Gastrocnemius medialis (tissue), 4 donors: ENCODE measurements around the gene UPK3BL2. TPM values are rescaled to one million over a fixed set of nuclear protein-coding genes. Genes with fewer than 3 reads are reported as not detected.
"Not testable (repeated sequence)": the region's sequence is repeated elsewhere in the genome, so short reads cannot be mapped to it uniquely, and the experiment has no call there.

Source experiments
- ATAC-seq, 2 donors: fragments of 150-250 bp; one replicate each; pipeline ENCODE4 v1.9.1; 2016
- DNase-seq, 2 donors: peaks; one replicate each; pipeline ENCODE4 v3.0.0-alpha.2; 2019
- H3K27ac ChIP-seq, 4 donors: fragments of 200-600 bp; sonication (generic); 1 replicate in 1 of 4; 2 replicates in 3 of 4; pipeline ENCODE4 v1.5.1; 2016 to 2018; ENCODE audit warnings: mild to moderate bottlenecking in 2 of 4, moderate library complexity in 1 of 4
- H3K27me3 ChIP-seq, 3 donors: fragments of 200-600 bp; sonication (generic) in 2 of 3; 1 replicate in 1 of 3; 2 replicates in 2 of 3; pipeline versions ENCODE4 v1.5.1 to v1.6.0; 2016 to 2019; ENCODE audit warnings: mild to moderate bottlenecking in 1 of 3, moderate library complexity in 1 of 3
- H3K36me3 ChIP-seq, 2 donors: fragments of 200-600 bp; sonication (generic) in 1 of 2; one replicate each; pipeline ENCODE4 v1.5.1; 2017 to 2018
- H3K4me1 ChIP-seq, 2 donors: fragments of 200-600 bp; sonication (generic) in 1 of 2; one replicate each; pipeline ENCODE4 v1.5.1; 2016 to 2017; ENCODE audit warnings: mild to moderate bottlenecking in 2 of 2
- H3K4me3 ChIP-seq, 4 donors: fragments of 200-600 bp; sonication (generic) in 3 of 4; 1 replicate in 1 of 4; 2 replicates in 3 of 4; pipeline ENCODE4 v1.5.1; 2016 to 2019; ENCODE audit warnings: mild to moderate bottlenecking in 2 of 4
- H3K9me3 ChIP-seq, 3 donors: fragments of 200-600 bp; sonication (generic) in 2 of 3; 1 replicate in 1 of 3; 2 replicates in 2 of 3; pipeline ENCODE4 v1.5.1; 2016 to 2019
- in situ Hi-C, 4 donors: fragments of 200-750 bp; cut with MboI; loops; one replicate each; pipeline versions ENCODE4 v1.15.0 to v1.8.0; 2017; ENCODE audit warnings: low sequenced_read_pairs in 4 of 4
- intact Hi-C: fragments of 100-400 bp; cut with DNase I; formaldehyde crosslinking; loops from one replicate; pipeline ENCODE4 v1.15.1; 2023; ENCODE audit warnings: low total_unique reads
- total RNA-seq, 4 donors: library from RNA; depleted of rRNA; stranded (reverse); fragments of >200 nt; gene quantifications; one replicate each; pipeline versions ENCODE4 v1.1.0 to v1.2.3, GENCODE V29; 2016

UPK3BL2 gene
- total RNA-seq, 4 donors from 2014 or later: 1.6 to 3.0 TPM; not detected in 2

DNA sequence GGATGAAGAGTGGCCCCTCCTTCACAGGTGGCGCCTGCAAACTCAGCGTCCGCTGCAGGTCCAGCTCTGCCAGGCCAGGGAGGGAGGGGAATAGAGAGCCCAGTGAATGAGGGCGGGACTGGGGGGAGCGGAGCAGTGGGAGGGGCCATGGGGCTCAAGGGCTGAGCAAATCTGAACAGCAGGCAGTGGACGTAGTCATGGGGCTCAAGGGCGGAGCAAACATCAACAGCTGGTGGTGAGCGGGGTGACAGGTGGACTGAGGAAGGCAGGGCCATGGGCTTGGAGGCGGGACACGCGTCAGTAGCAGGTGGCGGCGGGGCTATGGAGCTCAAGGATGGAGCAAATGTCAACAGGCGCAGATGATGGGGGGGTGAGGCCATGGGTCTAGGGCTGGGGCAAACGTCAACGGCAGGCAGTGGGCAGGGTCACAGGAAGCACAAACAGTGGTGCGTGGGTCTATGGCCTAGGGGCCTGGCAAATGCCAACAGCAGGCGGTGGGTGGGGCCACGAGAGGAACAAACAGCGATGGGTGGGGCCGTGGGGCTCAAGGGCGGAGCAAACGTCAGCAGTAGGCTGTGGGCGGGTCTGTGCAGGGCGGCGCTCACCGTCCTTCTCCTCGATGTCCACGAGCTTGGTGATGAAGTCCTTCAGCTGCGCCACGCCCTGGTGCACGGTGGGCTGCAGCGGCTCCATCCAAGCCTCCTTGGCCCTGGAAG is 50.1 kb downstream of the UPK3BL2 start:
- ATAC-seq: peak; percentile 84 to 88
- in situ Hi-C loops, DNase-seq, H3K4me3 ChIP-seq, H3K9me3 ChIP-seq, H3K36me3 ChIP-seq, H3K27me3 ChIP-seq, H3K4me1 ChIP-seq, intact Hi-C loops: not testable (repeated sequence)
- H3K27ac ChIP-seq: peak overlapping the region in 1 of 4 donors; percentile 61

DNA sequence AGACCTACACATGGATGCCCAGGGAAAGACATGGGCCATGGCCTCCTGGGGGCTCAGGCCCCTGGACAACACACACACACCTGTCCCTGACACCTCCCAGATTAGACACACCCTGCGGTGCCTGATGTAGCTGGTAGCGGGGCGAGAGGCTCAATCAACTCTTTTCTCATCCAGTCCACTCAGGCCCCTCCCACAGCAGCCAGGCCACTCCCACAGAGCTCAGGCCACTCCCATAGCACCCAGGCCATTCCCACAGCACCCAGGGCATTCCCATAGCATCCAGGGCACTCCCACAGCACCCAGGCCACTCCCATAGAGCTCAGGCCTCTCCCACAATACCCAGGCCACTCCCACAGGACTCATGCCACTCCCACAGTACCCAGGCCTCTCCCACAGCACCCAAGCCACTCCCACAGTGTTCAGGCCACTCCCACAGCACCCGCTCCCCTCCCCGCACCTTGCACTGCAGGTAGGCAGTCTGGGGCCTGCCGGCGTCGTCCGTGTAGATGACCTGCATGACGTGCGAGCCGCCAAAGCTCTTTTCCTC is 52.9 kb downstream of the UPK3BL2 start:
- intact Hi-C loops, H3K9me3 ChIP-seq: not testable (repeated sequence)

More for the DNA sequence above, 52.9 kb downstream of the UPK3BL2 start:
- H3K27ac ChIP-seq, H3K4me1 ChIP-seq, H3K27me3 ChIP-seq, H3K4me3 ChIP-seq, in situ Hi-C loops, H3K36me3 ChIP-seq: not testable (repeated sequence)
- peak; percentile 48 to 57 for ATAC-seq
- peak; percentile 3 to 74 for DNase-seq

Other genes with a start within 250 kb of the UPK3BL2 start
- gene SPDYE6, start 187.3 kb downstream of the UPK3BL2 start, total RNA-seq: not detected
- 10 to 100 TPM in 3 of 4 donors, 1 to 10 TPM in 1; 6.1 to 22.1 (median 13.4) TPM for gene PRKRIP1, start 147.3 kb downstream of the UPK3BL2 start, total RNA-seq
- 1 to 10 TPM; 1.8 to 4.1 (median 2.3) TPM for gene ORAI2, start 110.1 kb downstream of the UPK3BL2 start, total RNA-seq
- gene ALKBH4, start 78.8 kb downstream of the UPK3BL2 start, total RNA-seq: 10 to 100 TPM in 2 of 4 donors, 1 to 10 TPM in 2; 8.7 to 15.1 (median 10.9) TPM
- gene LRWD1, start 78.7 kb downstream of the UPK3BL2 start, total RNA-seq: 10 to 100 TPM in 3 of 4 donors, 1 to 10 TPM in 1; 7.5 to 24.5 (median 18.0) TPM
- 10 to 100 TPM; 25.7 to 67.9 (median 51.6) TPM for gene POLR2J, start 64.8 kb downstream of the UPK3BL2 start, total RNA-seq
- gene RASA4B, start 25.9 kb downstream of the UPK3BL2 start, total RNA-seq: 100 to 1,000 TPM in 2 of 4 donors, 10 to 100 TPM in 2; 38.0 to 127 (median 86.0) TPM
- not detected for gene SPDYE2, start 7.5 kb upstream of the UPK3BL2 start, total RNA-seq
- gene POLR2J3, start 28.9 kb upstream of the UPK3BL2 start, total RNA-seq: 10 to 100 TPM in 2 of 4 donors, 1 to 10 TPM in 2; 1.1 to 17.4 (median 8.5) TPM
- 100 to 1,000 TPM in 3 of 4 donors, 10 to 100 TPM in 1; 52.4 to 329 (median 177) TPM for gene RASA4, start 73.1 kb upstream of the UPK3BL2 start, total RNA-seq
- gene UPK3BL1, start 99.1 kb upstream of the UPK3BL2 start, total RNA-seq: 10 to 100 TPM in 3 of 4 donors, 1 to 10 TPM in 1; 6.1 to 18.7 (median 15.1) TPM
- gene SPDYE2B, start 106.6 kb upstream of the UPK3BL2 start, total RNA-seq: not detected
- gene POLR2J2, start 128.0 kb upstream of the UPK3BL2 start, total RNA-seq: 1 to 10 TPM in 1 of 4 donors, under 1 TPM in 2, not detected in 1; 0.59 to 2.9 (median 0.80) TPM
- 10 to 100 TPM in 3 of 4 donors, 1 to 10 TPM in 1; 9.9 to 28.0 (median 18.9) TPM for gene FAM185A, start 205.3 kb upstream of the UPK3BL2 start, total RNA-seq